ENCODE data around the gene RTP3. TPM values are rescaled to one million over a fixed set of nuclear protein-coding genes. Genes with fewer than 3 reads are reported as not detected.

RTP3 gene
- total and polyA plus RNA-seq, 4 donors: 1.0 to 61.7 (median 26.6) TPM

DNA sequence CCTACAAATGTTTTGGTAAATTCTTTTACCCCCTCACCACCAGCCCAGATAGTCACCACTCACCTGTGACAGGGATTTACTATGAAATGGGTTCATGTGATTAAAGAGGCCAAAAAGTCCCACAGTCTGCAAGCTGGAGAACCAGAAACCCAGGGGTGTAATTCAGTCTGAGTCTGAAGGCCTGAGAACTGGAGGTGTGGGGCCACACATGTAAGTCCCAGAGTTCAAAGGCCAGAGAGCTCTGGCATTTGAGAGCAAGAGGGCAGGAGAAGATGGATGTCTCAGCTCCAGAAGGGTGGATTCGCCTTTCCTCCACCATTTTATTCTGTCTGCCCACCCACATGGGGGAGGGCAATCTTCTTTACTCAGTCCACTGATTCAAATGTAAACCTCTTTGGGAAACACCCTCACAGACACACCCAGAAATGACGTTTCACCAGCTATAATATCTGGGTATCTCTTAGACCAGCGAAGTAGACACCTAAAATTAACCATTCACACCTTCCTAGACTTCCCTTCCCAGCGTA, 11.9 kb downstream of the RTP3 start:
- Histone ChIP-seq H3K36me3 (ENCODE audit: control insufficient read depth in 4 of 4, insufficient read depth in 3 of 4, low read depth in 1 of 4, low read length in 3 of 4) (peaks cover 0 to 3% (median 0%) of the 10 kb centered on the region in 4 donors), H3K27ac (ENCODE audit: low read depth in 1 of 2, low read length in 2 of 2) (no peak overlapping the region), H3K9me3 (ENCODE audit: control insufficient read depth in 4 of 4, low read length in 3 of 4) (no peaks in the 10 kb centered on the region), H3K4me1 (ENCODE audit: control insufficient read depth in 4 of 4, insufficient read depth in 4 of 4, low read length in 3 of 4) (no peaks in the 10 kb centered on the region), H3K27me3 (ENCODE audit: control insufficient read depth in 4 of 4, insufficient read depth in 4 of 4, low read length in 3 of 4) (no peaks in the 10 kb centered on the region), H3K9ac (ENCODE audit: low read depth in 1 of 2, low read length in 2 of 2) (no peak overlapping the region), H3K4me3 (ENCODE audit: low read depth in 1 of 3, low read length in 3 of 3) (no peak overlapping the region)
- no peak for TF ChIP-seq JUND (IDR thresholded peaks at IDR 0.05)
- TF ChIP-seq, protein P1, sequence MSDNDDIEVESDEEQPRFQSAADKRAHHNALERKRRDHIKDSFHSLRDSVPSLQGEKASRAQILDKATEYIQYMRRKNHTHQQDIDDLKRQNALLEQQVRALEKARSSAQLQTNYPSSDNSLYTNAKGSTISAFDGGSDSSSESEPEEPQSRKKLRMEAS (IDR thresholded peaks at IDR 0.05): no peak
- TF ChIP-seq, protein P2, sequence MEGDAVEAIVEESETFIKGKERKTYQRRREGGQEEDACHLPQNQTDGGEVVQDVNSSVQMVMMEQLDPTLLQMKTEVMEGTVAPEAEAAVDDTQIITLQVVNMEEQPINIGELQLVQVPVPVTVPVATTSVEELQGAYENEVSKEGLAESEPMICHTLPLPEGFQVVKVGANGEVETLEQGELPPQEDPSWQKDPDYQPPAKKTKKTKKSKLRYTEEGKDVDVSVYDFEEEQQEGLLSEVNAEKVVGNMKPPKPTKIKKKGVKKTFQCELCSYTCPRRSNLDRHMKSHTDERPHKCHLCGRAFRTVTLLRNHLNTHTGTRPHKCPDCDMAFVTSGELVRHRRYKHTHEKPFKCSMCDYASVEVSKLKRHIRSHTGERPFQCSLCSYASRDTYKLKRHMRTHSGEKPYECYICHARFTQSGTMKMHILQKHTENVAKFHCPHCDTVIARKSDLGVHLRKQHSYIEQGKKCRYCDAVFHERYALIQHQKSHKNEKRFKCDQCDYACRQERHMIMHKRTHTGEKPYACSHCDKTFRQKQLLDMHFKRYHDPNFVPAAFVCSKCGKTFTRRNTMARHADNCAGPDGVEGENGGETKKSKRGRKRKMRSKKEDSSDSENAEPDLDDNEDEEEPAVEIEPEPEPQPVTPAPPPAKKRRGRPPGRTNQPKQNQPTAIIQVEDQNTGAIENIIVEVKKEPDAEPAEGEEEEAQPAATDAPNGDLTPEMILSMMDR (IDR thresholded peaks at IDR 0.05; ENCODE audit: low read depth, low read length, missing input control): no peak
- TF ChIP-seq ATF3 (IDR thresholded peaks at IDR 0.05): no peak
- TF ChIP-seq, protein P3, sequence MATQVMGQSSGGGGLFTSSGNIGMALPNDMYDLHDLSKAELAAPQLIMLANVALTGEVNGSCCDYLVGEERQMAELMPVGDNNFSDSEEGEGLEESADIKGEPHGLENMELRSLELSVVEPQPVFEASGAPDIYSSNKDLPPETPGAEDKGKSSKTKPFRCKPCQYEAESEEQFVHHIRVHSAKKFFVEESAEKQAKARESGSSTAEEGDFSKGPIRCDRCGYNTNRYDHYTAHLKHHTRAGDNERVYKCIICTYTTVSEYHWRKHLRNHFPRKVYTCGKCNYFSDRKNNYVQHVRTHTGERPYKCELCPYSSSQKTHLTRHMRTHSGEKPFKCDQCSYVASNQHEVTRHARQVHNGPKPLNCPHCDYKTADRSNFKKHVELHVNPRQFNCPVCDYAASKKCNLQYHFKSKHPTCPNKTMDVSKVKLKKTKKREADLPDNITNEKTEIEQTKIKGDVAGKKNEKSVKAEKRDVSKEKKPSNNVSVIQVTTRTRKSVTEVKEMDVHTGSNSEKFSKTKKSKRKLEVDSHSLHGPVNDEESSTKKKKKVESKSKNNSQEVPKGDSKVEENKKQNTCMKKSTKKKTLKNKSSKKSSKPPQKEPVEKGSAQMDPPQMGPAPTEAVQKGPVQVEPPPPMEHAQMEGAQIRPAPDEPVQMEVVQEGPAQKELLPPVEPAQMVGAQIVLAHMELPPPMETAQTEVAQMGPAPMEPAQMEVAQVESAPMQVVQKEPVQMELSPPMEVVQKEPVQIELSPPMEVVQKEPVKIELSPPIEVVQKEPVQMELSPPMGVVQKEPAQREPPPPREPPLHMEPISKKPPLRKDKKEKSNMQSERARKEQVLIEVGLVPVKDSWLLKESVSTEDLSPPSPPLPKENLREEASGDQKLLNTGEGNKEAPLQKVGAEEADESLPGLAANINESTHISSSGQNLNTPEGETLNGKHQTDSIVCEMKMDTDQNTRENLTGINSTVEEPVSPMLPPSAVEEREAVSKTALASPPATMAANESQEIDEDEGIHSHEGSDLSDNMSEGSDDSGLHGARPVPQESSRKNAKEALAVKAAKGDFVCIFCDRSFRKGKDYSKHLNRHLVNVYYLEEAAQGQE (IDR thresholded peaks at IDR 0.05): no peak
- no peak for TF ChIP-seq RXRA (IDR thresholded peaks at IDR 0.05)
- no peak for TF ChIP-seq FOXA2 (IDR thresholded peaks at IDR 0.05)
- no peak for TF ChIP-seq YY1 (IDR thresholded peaks at IDR 0.05)
- WGBS: 87% methylated on average over 4 of the region's 4 CpGs
- no peak for DNase-seq (ENCODE audit: low spot score)

- no peak overlapping the region for H3K9ac ChIP-seq (ENCODE audit: low read depth in 1 of 2, low read length in 2 of 2)
- no peak overlapping the region for H3K27ac ChIP-seq (ENCODE audit: low read depth in 1 of 2, low read length in 2 of 2)
- H3K4me1 ChIP-seq (ENCODE audit: control insufficient read depth in 4 of 4, insufficient read depth in 4 of 4, low read length in 3 of 4): no peaks in the 10 kb centered on the region
- no peak overlapping the region for H3K4me3 ChIP-seq (ENCODE audit: low read depth in 1 of 3, low read length in 3 of 3)
- DNase-seq (ENCODE audit: low spot score): no peak
- H3K9me3 ChIP-seq (ENCODE audit: control insufficient read depth in 4 of 4, low read length in 3 of 4): no peaks in the 10 kb centered on the region
- TF ChIP-seq FOXA2 (IDR thresholded peaks at IDR 0.05) (no peak), RAD21 (IDR thresholded peaks at IDR 0.05) (no peak)
- WGBS: 89% methylated on average over 2 of the region's 2 CpGs
- no peaks in the 10 kb centered on the region for H3K27me3 ChIP-seq (ENCODE audit: control insufficient read depth in 4 of 4, insufficient read depth in 4 of 4, low read length in 3 of 4)
- H3K36me3 ChIP-seq (ENCODE audit: control insufficient read depth in 4 of 4, insufficient read depth in 3 of 4, low read depth in 1 of 4, low read length in 3 of 4): peaks cover 0 to 3% (median 1%) of the 10 kb centered on the region in 4 donors
Observed at GRCh38 chr3:46512191-46512749, 14.5 kb downstream of the RTP3 start.

GRCh38 chr3:46516521-46516920, 18.7 kb downstream of the RTP3 start:
- Histone ChIP-seq H3K4me1 (ENCODE audit: control insufficient read depth in 4 of 4, insufficient read depth in 4 of 4, low read length in 3 of 4) (no peaks in the 10 kb centered on the region), H3K27me3 (ENCODE audit: control insufficient read depth in 4 of 4, insufficient read depth in 4 of 4, low read length in 3 of 4) (no peaks in the 10 kb centered on the region), H3K27ac (ENCODE audit: low read depth in 1 of 2, low read length in 2 of 2) (no peak overlapping the region), H3K36me3 (ENCODE audit: control insufficient read depth in 4 of 4, insufficient read depth in 3 of 4, low read depth in 1 of 4, low read length in 3 of 4) (peaks cover 0 to 3% (median 2%) of the 10 kb centered on the region in 4 donors), H3K9me3 (ENCODE audit: control insufficient read depth in 4 of 4, low read length in 3 of 4) (no peaks in the 10 kb centered on the region), H3K4me3 (ENCODE audit: low read depth in 1 of 3, low read length in 3 of 3) (no peak overlapping the region), H3K9ac (ENCODE audit: low read depth in 1 of 2, low read length in 2 of 2) (no peak overlapping the region)
- WGBS: 97% methylated on average over 4 of the region's 4 CpGs
- DNase-seq (ENCODE audit: low spot score): no peak
- TF ChIP-seq, protein P4, sequence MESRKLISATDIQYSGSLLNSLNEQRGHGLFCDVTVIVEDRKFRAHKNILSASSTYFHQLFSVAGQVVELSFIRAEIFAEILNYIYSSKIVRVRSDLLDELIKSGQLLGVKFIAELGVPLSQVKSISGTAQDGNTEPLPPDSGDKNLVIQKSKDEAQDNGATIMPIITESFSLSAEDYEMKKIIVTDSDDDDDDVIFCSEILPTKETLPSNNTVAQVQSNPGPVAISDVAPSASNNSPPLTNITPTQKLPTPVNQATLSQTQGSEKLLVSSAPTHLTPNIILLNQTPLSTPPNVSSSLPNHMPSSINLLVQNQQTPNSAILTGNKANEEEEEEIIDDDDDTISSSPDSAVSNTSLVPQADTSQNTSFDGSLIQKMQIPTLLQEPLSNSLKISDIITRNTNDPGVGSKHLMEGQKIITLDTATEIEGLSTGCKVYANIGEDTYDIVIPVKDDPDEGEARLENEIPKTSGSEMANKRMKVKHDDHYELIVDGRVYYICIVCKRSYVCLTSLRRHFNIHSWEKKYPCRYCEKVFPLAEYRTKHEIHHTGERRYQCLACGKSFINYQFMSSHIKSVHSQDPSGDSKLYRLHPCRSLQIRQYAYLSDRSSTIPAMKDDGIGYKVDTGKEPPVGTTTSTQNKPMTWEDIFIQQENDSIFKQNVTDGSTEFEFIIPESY (IDR thresholded peaks at IDR 0.05): no peak
- TF ChIP-seq NR2F2 (IDR thresholded peaks at IDR 0.05) (no peak), HNF4G (IDR thresholded peaks at IDR 0.05) (no peak), HNF4A (conservative IDR thresholded peaks at IDR 0.05) (no peak), TAF1 (conservative IDR thresholded peaks at IDR 0.05) (no peak), FOXA2 (IDR thresholded peaks at IDR 0.05) (no peak), RAD21 (IDR thresholded peaks at IDR 0.05) (no peak), FOXA1 (IDR thresholded peaks at IDR 0.05) (no peak)
- TF ChIP-seq, protein P1 (IDR thresholded peaks at IDR 0.05): no peak
- TF ChIP-seq, protein P3 (IDR thresholded peaks at IDR 0.05): no peak

Measured in liver (tissue), 9 donors.